OCI-LY1 (cell line): Measurements from ENCODE around the gene VCL.

Experiments used
- H2AFZ ChIP-seq: fragments of 200-600 bp; sonication (generic), shearing (Covaris generic); 2 replicates; pipeline ENCODE4 v1.6.0; 2014; ENCODE audit warnings: antibody characterized with exemption, mild to moderate bottlenecking, low read length
- H3F3A ChIP-seq: fragments of 200-600 bp; sonication (generic), shearing (Covaris generic); 2 replicates; pipeline ENCODE4 v1.6.0; 2014; ENCODE audit warnings: mild to moderate bottlenecking, antibody characterized with exemption, low read length, moderate library complexity; ENCODE audit not compliant: insufficient read depth
- H3K27ac ChIP-seq: fragments of 200-600 bp; sonication (generic); 2 replicates; pipeline ENCODE4 v1.5.1; 2014; ENCODE audit warnings: low read length, mixed run types, mild to moderate bottlenecking, low read depth; ENCODE audit not compliant: poor library complexity, severe bottlenecking
- H3K27me3 ChIP-seq: fragments of 200-600 bp; sonication (generic); 2 replicates; pipeline ENCODE4 v1.6.0; 2014; ENCODE audit warnings: antibody characterized with exemption, mild to moderate bottlenecking, low read length, moderate library complexity; ENCODE audit not compliant: insufficient read depth
- H3K36me3 ChIP-seq: fragments of 200-600 bp; sonication (generic); 2 replicates; pipeline ENCODE4 v1.6.1; 2014; ENCODE audit warnings: mild to moderate bottlenecking, antibody characterized with exemption, low read length, moderate library complexity, mixed read lengths; ENCODE audit not compliant: insufficient read depth
- H3K4me1 ChIP-seq: fragments of 200-600 bp; sonication (generic); 2 replicates; pipeline ENCODE4 v1.5.1; 2014; ENCODE audit warnings: mild to moderate bottlenecking, low read length, moderate library complexity; ENCODE audit not compliant: insufficient read depth, severe bottlenecking
- H3K4me2 ChIP-seq: fragments of 200-600 bp; sonication (generic), shearing (Covaris generic); 2 replicates; pipeline ENCODE4 v1.6.1; 2014; ENCODE audit warnings: low read length
- H3K4me3 ChIP-seq: fragments of 200-600 bp; sonication (generic); 2 replicates; pipeline ENCODE4 v1.5.1; 2014; ENCODE audit warnings: low read length, low read depth, mild to moderate bottlenecking, mixed read lengths; ENCODE audit not compliant: poor library complexity, severe bottlenecking
- H3K79me2 ChIP-seq: fragments of 200-600 bp; shearing (Covaris generic); 2 replicates; pipeline ENCODE4 v1.6.1; 2016; ENCODE audit warnings: mixed run types, low read length, mixed read lengths; ENCODE audit not compliant: insufficient read depth
- H3K9ac ChIP-seq: fragments of 200-600 bp; sonication (generic), shearing (Covaris generic); 2 replicates; pipeline ENCODE4 v1.6.1; 2014; ENCODE audit warnings: mild to moderate bottlenecking, low read length, mixed read lengths
- H3K9me2 ChIP-seq: fragments of 200-600 bp; sonication (generic), shearing (Covaris generic); 2 replicates; pipeline ENCODE4 v1.6.1; 2014; ENCODE audit warnings: low read depth, mild to moderate bottlenecking, low read length, mixed read lengths
- H3K9me3 ChIP-seq: fragments of 200-600 bp; shearing (Covaris generic); 2 replicates; pipeline ENCODE4 v1.6.1; 2014; ENCODE audit warnings: low read length, mixed read lengths
- H4K20me1 ChIP-seq: fragments of 200-600 bp; sonication (generic), shearing (Covaris generic); 2 replicates; pipeline ENCODE4 v1.6.0; 2016; ENCODE audit warnings: mild to moderate bottlenecking, low read length; ENCODE audit not compliant: insufficient read depth
- CTCF ChIP-seq: fragments of 200-600 bp; sonication (generic), shearing (Covaris generic); IDR thresholded peaks from 2 replicates; pipeline ENCODE4 v1.5.1; 2017; ENCODE audit warnings: mild to moderate bottlenecking, antibody characterized with exemption, low read length, moderate library complexity, mixed read lengths
- EZH2 ChIP-seq: fragments of 200-600 bp; sonication (generic), shearing (Covaris generic); IDR thresholded peaks from 2 replicates; pipeline ENCODE4 v1.8.0; 2017; ENCODE audit warnings: borderline replicate concordance, mixed run types, mild to moderate bottlenecking, antibody characterized with exemption, low read length, moderate library complexity, mixed read lengths

The VCL gene

GRCh38 chr10:73997787-73998622, at the start of gene VCL:
VCL (plus strand) TSS chr10:73998116; CDS start chr10:73998208, 92 bp downstream.
- H3K4me1 ChIP-seq = peaks cover 15% of the 10 kb centered on the region
- H3K36me3 ChIP-seq = no peaks in the 10 kb centered on the region; the same call in 1 of the 2 replicates
- no peaks in the 10 kb centered on the region for H3F3A ChIP-seq
- no peaks in the 10 kb centered on the region for H3K79me2 ChIP-seq
- no peak for TF ChIP-seq CTCF
- TF ChIP-seq EZH2 = no peak
- peak within 1 kb of the TSS; percentile 69 for H3K9ac ChIP-seq
- H3K4me2 ChIP-seq = peak within 1 kb of the TSS; percentile 78
- H2AFZ ChIP-seq = peak within 1 kb of the TSS; percentile 79
- no peaks in the 10 kb centered on the region for H4K20me1 ChIP-seq
- H3K4me3 ChIP-seq = peak within 1 kb of the TSS; percentile 68
- no peaks in the 10 kb centered on the region for H3K9me2 ChIP-seq
- no peaks in the 10 kb centered on the region for H3K9me3 ChIP-seq
- no peaks in the 10 kb centered on the region for H3K27me3 ChIP-seq
- no peak within 1 kb of the TSS for H3K27ac ChIP-seq

- Histone ChIP-seq H3K4me1 (no peaks in the 10 kb centered on the region), H2AFZ (no peak overlapping the region)
- TF ChIP-seq CTCF (no peak), EZH2 (no peak)
These were observed 48.8 kb upstream of the VCL start for GRCh38 chr10:73948947-73949633.

GRCh38 chr10:73950155-73950948, 47.6 kb upstream of the VCL start:
- Histone ChIP-seq H3K9me2 (no peaks in the 10 kb centered on the region), H3K4me3 (no peak overlapping the region), H3K27ac (no peak overlapping the region), H2AFZ (no peak overlapping the region), H3K4me2 (no peak overlapping the region), H3K4me1 (no peaks in the 10 kb centered on the region), H3F3A (no peaks in the 10 kb centered on the region), H4K20me1 (no peaks in the 10 kb centered on the region), H3K27me3 (no peaks in the 10 kb centered on the region), H3K36me3 (no peaks in the 10 kb centered on the region), H3K9me3 (no peaks in the 10 kb centered on the region), H3K79me2 (no peaks in the 10 kb centered on the region), H3K9ac (no peak overlapping the region)
- no peak for TF ChIP-seq CTCF
- no peak for TF ChIP-seq EZH2

More at GRCh38 chr10:73948947-73949633, 48.8 kb upstream of the VCL start:
- Histone ChIP-seq H3K27me3 (no peaks in the 10 kb centered on the region), H3K4me2 (no peak overlapping the region), H3K27ac (no peak overlapping the region), H4K20me1 (no peaks in the 10 kb centered on the region), H3K4me3 (no peak overlapping the region), H3F3A (no peaks in the 10 kb centered on the region), H3K9me2 (no peaks in the 10 kb centered on the region), H3K9me3 (no peaks in the 10 kb centered on the region), H3K36me3 (no peaks in the 10 kb centered on the region), H3K9ac (no peak overlapping the region), H3K79me2 (no peaks in the 10 kb centered on the region)
